Measurements from ENCODE around the gene AP5Z1.

AP5Z1 gene

GRCh38 chr7:4775250-4775847 is at the start of gene AP5Z1:
AP5Z1 (plus strand) TSS chr7:4775623; CDS start chr7:4775716, 93 bp downstream.
- Histone ChIP-seq H3K9me3 (ENCODE audit: insufficient read depth, low read length, severe bottlenecking) (no peaks in the 10 kb centered on the region), H3K36me3 (ENCODE audit: insufficient read depth, low read length) (peaks cover 7% of the 10 kb centered on the region), H3K9ac (ENCODE audit: low read depth, low read length) (peak within 1 kb of the TSS; percentile 77), H2AFZ (ENCODE audit: low read depth, low read length) (peak within 1 kb of the TSS; percentile 83), H3K27ac (ENCODE audit: low read length) (peak within 1 kb of the TSS; percentile 86), H3K79me2 (ENCODE audit: insufficient read depth, low read length) (peaks cover 41% of the 10 kb centered on the region), H3K27me3 (ENCODE audit: insufficient read depth, low read length, poor library complexity) (no peaks in the 10 kb centered on the region), H3K4me2 (ENCODE audit: insufficient read depth, low read length) (peak within 1 kb of the TSS; percentile 75), H4K20me1 (ENCODE audit: insufficient read depth, low read length) (peaks cover 8% of the 10 kb centered on the region), H3K4me3 (ENCODE audit: low read depth in 1 of 2, low read length in 2 of 2) (peak within 1 kb of the TSS; percentile 91 to 99), H3K4me1 (ENCODE audit: insufficient read depth, low read length) (peaks cover 37% of the 10 kb centered on the region)
- TF ChIP-seq EZH2 (IDR thresholded peaks at IDR 0.05; ENCODE audit: borderline replicate concordance, low read depth, low read length, severe bottlenecking) (no peak), CTCF (IDR thresholded peaks at IDR 0.05; ENCODE audit: borderline replicate concordance, extremely low read depth, low read length, poor library complexity, severe bottlenecking) (no peak)
- DNase-seq (peak; percentile 97), ATAC-seq (ENCODE audit: insufficient read depth, low read depth) (peak; percentile 98)

GRCh38 chr7:4725850-4726450 is 49.5 kb upstream of the AP5Z1 start:
- H2AFZ ChIP-seq (ENCODE audit: low read depth, low read length) = no peak overlapping the region
- peaks cover 99% of the 10 kb centered on the region for H3K79me2 ChIP-seq (ENCODE audit: insufficient read depth, low read length)
- peaks cover 2% of the 10 kb centered on the region; the same call in 1 of the 2 replicates for H3K4me1 ChIP-seq (ENCODE audit: insufficient read depth, low read length)
- H3K36me3 ChIP-seq (ENCODE audit: insufficient read depth, low read length) = peaks cover 58% of the 10 kb centered on the region
- TF ChIP-seq CTCF (IDR thresholded peaks at IDR 0.05; ENCODE audit: borderline replicate concordance, extremely low read depth, low read length, poor library complexity, severe bottlenecking) = no peak
- no peak for TF ChIP-seq EZH2 (IDR thresholded peaks at IDR 0.05; ENCODE audit: borderline replicate concordance, low read depth, low read length, severe bottlenecking)
- no peak overlapping the region for H3K4me3 ChIP-seq (ENCODE audit: low read depth in 1 of 2, low read length in 2 of 2)
- no peak overlapping the region for H3K9ac ChIP-seq (ENCODE audit: low read depth, low read length)
- no peak for ATAC-seq (ENCODE audit: insufficient read depth, low read depth)
- no peaks in the 10 kb centered on the region for H3K9me3 ChIP-seq (ENCODE audit: insufficient read depth, low read length, severe bottlenecking)
- DNase-seq = no peak
- H3K4me2 ChIP-seq (ENCODE audit: insufficient read depth, low read length) = no peak overlapping the region
- H3K27ac ChIP-seq (ENCODE audit: low read length) = no peak overlapping the region
- no peaks in the 10 kb centered on the region for H3K27me3 ChIP-seq (ENCODE audit: insufficient read depth, low read length, poor library complexity)
- H4K20me1 ChIP-seq (ENCODE audit: insufficient read depth, low read length) = peaks cover 84% of the 10 kb centered on the region

- Histone ChIP-seq H3K27me3 (ENCODE audit: insufficient read depth, low read length, poor library complexity) (no peaks in the 10 kb centered on the region), H4K20me1 (ENCODE audit: insufficient read depth, low read length) (peaks cover 84% of the 10 kb centered on the region), H3K36me3 (ENCODE audit: insufficient read depth, low read length) (peaks cover 54% of the 10 kb centered on the region), H3K79me2 (ENCODE audit: insufficient read depth, low read length) (peaks cover 97% of the 10 kb centered on the region), H3K9ac (ENCODE audit: low read depth, low read length) (no peak overlapping the region), H3K27ac (ENCODE audit: low read length) (no peak overlapping the region), H3K9me3 (ENCODE audit: insufficient read depth, low read length, severe bottlenecking) (no peaks in the 10 kb centered on the region), H2AFZ (ENCODE audit: low read depth, low read length) (no peak overlapping the region), H3K4me3 (ENCODE audit: low read depth in 1 of 2, low read length in 2 of 2) (no peak overlapping the region), H3K4me1 (ENCODE audit: insufficient read depth, low read length) (peaks cover 4% of the 10 kb centered on the region; the same call in 1 of the 2 replicates), H3K4me2 (ENCODE audit: insufficient read depth, low read length) (no peak overlapping the region)
- ATAC-seq (ENCODE audit: insufficient read depth, low read depth) = no peak
- no peak for DNase-seq
- no peak for TF ChIP-seq EZH2 (IDR thresholded peaks at IDR 0.05; ENCODE audit: borderline replicate concordance, low read depth, low read length, severe bottlenecking)
- no peak for TF ChIP-seq CTCF (IDR thresholded peaks at IDR 0.05; ENCODE audit: borderline replicate concordance, extremely low read depth, low read length, poor library complexity, severe bottlenecking)
Measured at GRCh38 chr7:4726566-4726965, 48.9 kb upstream of the AP5Z1 start.

All from DND-41 (cell line).